Tibial nerve (tissue), 4 donors: ENCODE results near the gene ID3. TPM values are rescaled to one million over a fixed set of nuclear protein-coding genes. Genes with fewer than 3 reads are reported as not detected.

Experiments used
- DNase-seq, 2 donors: peaks; one replicate each; pipeline ENCODE4 v3.0.0-alpha.2; 2019; ENCODE audit warnings: low spot score in 2 of 2
- H3K27ac ChIP-seq, 4 donors: fragments of 200-600 bp; sonication (generic) in 3 of 4; one replicate each; pipeline ENCODE4 v1.5.1; 2017 to 2019; ENCODE audit warnings: mild to moderate bottlenecking in 1 of 4
- H3K27me3 ChIP-seq, 2 donors: fragments of 200-600 bp; sonication (generic) in 1 of 2; one replicate each; pipeline versions ENCODE4 v1.5.1 to v1.6.0; 2017 to 2019
- H3K36me3 ChIP-seq, 3 donors: fragments of 200-600 bp; sonication (generic); one replicate each; pipeline ENCODE4 v1.5.1; 2018 to 2019
- H3K4me1 ChIP-seq, 4 donors: fragments of 200-600 bp; sonication (generic) in 3 of 4; one replicate each; pipeline ENCODE4 v1.5.1; 2017 to 2019
- H3K4me3 ChIP-seq, 4 donors: fragments of 200-600 bp; sonication (generic) in 3 of 4; one replicate each; pipeline ENCODE4 v1.5.1; 2017 to 2019; ENCODE audit warnings: mild to moderate bottlenecking in 1 of 4, moderate library complexity in 1 of 4
- H3K9me3 ChIP-seq, 4 donors: fragments of 200-600 bp; sonication (generic) in 3 of 4; one replicate each; pipeline ENCODE4 v1.5.1; 2017 to 2019
- CTCF ChIP-seq, 5 experiments: fragments of 200-600 bp in 3 of 5; fragments of 450-650 bp in 2 of 5; sonication (generic) in 3 of 5; IDR thresholded peaks; one replicate each; pipeline ENCODE4 v1.5.1; 2016 to 2019; ENCODE audit warnings: antibody characterized with exemption in 5 of 5, mild to moderate bottlenecking in 3 of 5, moderate library complexity in 2 of 5
- EP300 ChIP-seq, 2 donors: sonication (generic); formaldehyde crosslinking; IDR thresholded peaks; one replicate each; pipeline ENCODE4 v1.6.1; 2017; ENCODE audit warnings: antibody characterized with exemption in 2 of 2, mild to moderate bottlenecking in 1 of 2
- POLR2A ChIP-seq, 2 donors: fragments of 450-650 bp; IDR thresholded peaks; one replicate each; pipeline ENCODE4 v1.6.1; 2017; ENCODE audit warnings: antibody characterized with exemption in 2 of 2, mild to moderate bottlenecking in 2 of 2, moderate library complexity in 2 of 2
- WGBS, 2 donors: methylation state at CpG; one replicate each; pipeline ENCODE4 v1.1.5; 2018; 5-methylcytosine and 5-hydroxymethylcytosine counted together
- total RNA-seq, 4 donors: library from RNA; depleted of rRNA; stranded (reverse); fragments of >200 nt; gene quantifications; one replicate each; pipeline ENCODE4 v1.1.0, GENCODE V29; 2016

ID3 gene
- total RNA-seq, 4 donors from 2014 or later: 263 to 369 (median 312) TPM

- peak in 1 of 5 experiments; percentile 3 for TF ChIP-seq CTCF (IDR thresholded peaks at IDR 0.05)
- TF ChIP-seq EP300 (IDR thresholded peaks at IDR 0.05): peak in 1 of 2 donors; percentile 18
- TF ChIP-seq POLR2A (IDR thresholded peaks at IDR 0.05): no peak
These were observed 9.5 kb upstream of the ID3 start for GRCh38 chr1:23568608-23569383.

GRCh38 chr1:23567996-23568607 is 8.8 kb upstream of the ID3 start:
- H3K4me1 ChIP-seq: peaks cover 0 to 69% (median 33%) of the 10 kb centered on the region in 4 donors
- TF ChIP-seq POLR2A (IDR thresholded peaks at IDR 0.05) (no peak), EP300 (IDR thresholded peaks at IDR 0.05) (peak in 1 of 2 donors; percentile 55), CTCF (IDR thresholded peaks at IDR 0.05) (peak in 2 of 5 experiments; percentile 10 to 12)
- DNase-seq: peak in 1 of 2 donors; percentile 38
- no peaks in the 10 kb centered on the region for H3K27me3 ChIP-seq
- H3K4me3 ChIP-seq: peak overlapping the region; percentile 32 to 65 (median 52)
- peak overlapping the region; percentile 91 to 97 (median 94) for H3K27ac ChIP-seq
- no peaks in the 10 kb centered on the region for H3K36me3 ChIP-seq
- WGBS, 2 donors: 1% methylated on average over 44 to 47 of the region's 66 CpGs
- H3K9me3 ChIP-seq: no peaks in the 10 kb centered on the region

More at GRCh38 chr1:23568608-23569383, 9.5 kb upstream of the ID3 start:
- Histone ChIP-seq H3K27ac (peak overlapping the region; percentile 91 to 97 (median 94)), H3K36me3 (no peaks in the 10 kb centered on the region), H3K4me3 (peak overlapping the region; percentile 32 to 65 (median 52)), H3K4me1 (peaks cover 0 to 63% (median 26%) of the 10 kb centered on the region in 4 donors), H3K9me3 (no peaks in the 10 kb centered on the region), H3K27me3 (no peaks in the 10 kb centered on the region)
- WGBS, 2 donors: 12 to 18% methylated on average over 16 of the region's 16 CpGs
- no peak for DNase-seq

GRCh38 chr1:23567629-23567995 is 8.3 kb upstream of the ID3 start:
- no peak for DNase-seq
- H3K4me1 ChIP-seq: peaks cover 0 to 69% (median 37%) of the 10 kb centered on the region in 4 donors

GRCh38 chr1:23566304-23566703 is 7.0 kb upstream of the ID3 start:
- H3K4me1 ChIP-seq: peaks cover 0 to 79% (median 44%) of the 10 kb centered on the region in 4 donors
- no peaks in the 10 kb centered on the region for H3K36me3 ChIP-seq
- no peak for DNase-seq
- TF ChIP-seq CTCF (IDR thresholded peaks at IDR 0.05) (no peak), EP300 (IDR thresholded peaks at IDR 0.05) (no peak), POLR2A (IDR thresholded peaks at IDR 0.05) (no peak)
- H3K9me3 ChIP-seq: no peaks in the 10 kb centered on the region
- H3K27me3 ChIP-seq: no peaks in the 10 kb centered on the region
- H3K27ac ChIP-seq: peak overlapping the region in 3 of 4 donors; percentile 96 to 97 (median 97)
- WGBS, 2 donors: 72 to 83% methylated on average over 6 of the region's 6 CpGs
- H3K4me3 ChIP-seq: no peak overlapping the region

More at GRCh38 chr1:23567629-23567995, 8.3 kb upstream of the ID3 start:
- Histone ChIP-seq H3K27me3 (no peaks in the 10 kb centered on the region), H3K9me3 (no peaks in the 10 kb centered on the region), H3K36me3 (no peaks in the 10 kb centered on the region), H3K27ac (peak overlapping the region; percentile 91 to 97 (median 94)), H3K4me3 (peak overlapping the region; percentile 32 to 65 (median 52))
- WGBS, 2 donors: 57 to 69% methylated on average over 12 to 15 of the region's 15 CpGs
- no peak for TF ChIP-seq CTCF (IDR thresholded peaks at IDR 0.05)
- no peak for TF ChIP-seq POLR2A (IDR thresholded peaks at IDR 0.05)
- no peak for TF ChIP-seq EP300 (IDR thresholded peaks at IDR 0.05)

GRCh38 chr1:23565776-23566175 is 6.5 kb upstream of the ID3 start:
- no peaks in the 10 kb centered on the region for H3K9me3 ChIP-seq
- H3K36me3 ChIP-seq: no peaks in the 10 kb centered on the region
- WGBS, 2 donors: 84% methylated on average over 3 of the region's 3 CpGs
- peak overlapping the region in 3 of 4 donors; percentile 96 to 97 (median 97) for H3K27ac ChIP-seq
- DNase-seq: no peak
- no peak overlapping the region for H3K4me3 ChIP-seq
- H3K4me1 ChIP-seq: peaks cover 0 to 83% (median 49%) of the 10 kb centered on the region in 4 donors
- no peak for TF ChIP-seq POLR2A (IDR thresholded peaks at IDR 0.05)
- no peak for TF ChIP-seq EP300 (IDR thresholded peaks at IDR 0.05)
- no peak for TF ChIP-seq CTCF (IDR thresholded peaks at IDR 0.05)
- no peaks in the 10 kb centered on the region for H3K27me3 ChIP-seq
